Measurements from ENCODE around the gene CDC37L1. TPM values are rescaled to one million over a fixed set of nuclear protein-coding genes. Genes with fewer than 3 reads are reported as not detected.

The CDC37L1 gene
- total and polyA plus RNA-seq, 10 donors: 5.3 to 21.2 (median 12.5) TPM

DNA sequence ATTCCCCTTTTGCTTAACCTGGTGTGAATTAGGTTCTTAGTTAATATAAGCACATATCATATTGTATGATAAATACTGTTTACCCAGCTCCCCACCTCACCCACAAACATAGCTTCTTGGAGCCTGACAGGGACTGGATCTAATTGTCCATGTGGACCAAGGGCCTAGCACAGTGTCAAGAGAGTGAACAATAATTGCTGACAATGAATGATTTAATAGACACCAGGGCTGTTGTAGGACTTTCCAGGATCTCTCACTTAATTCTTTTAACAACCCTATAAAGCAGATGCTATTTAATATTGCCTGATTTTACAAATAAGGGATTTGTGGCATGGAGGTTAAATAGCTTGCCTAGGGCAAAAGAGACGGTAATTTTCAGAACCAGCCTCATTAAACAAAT, 36.8 kb downstream of the CDC37L1 start:
- Histone ChIP-seq H3K4me1 (no peaks in the 10 kb centered on the region), H3K27me3 (replicated peaks in 1 of 7) (no peaks in the 10 kb centered on the region), H3K36me3 (peaks cover 0 to 93% (median 53%) of the 10 kb centered on the region in 6 donors), H3K4me3 (no peak overlapping the region), H3K27ac (no peak overlapping the region), H3K9me3 (no peaks in the 10 kb centered on the region)
- 90 to 98% (median 97%) methylated on average over 1 of the region's 1 CpG for WGBS, 5 donors
- DNase-seq: no peak
- TF ChIP-seq, protein P1, sequence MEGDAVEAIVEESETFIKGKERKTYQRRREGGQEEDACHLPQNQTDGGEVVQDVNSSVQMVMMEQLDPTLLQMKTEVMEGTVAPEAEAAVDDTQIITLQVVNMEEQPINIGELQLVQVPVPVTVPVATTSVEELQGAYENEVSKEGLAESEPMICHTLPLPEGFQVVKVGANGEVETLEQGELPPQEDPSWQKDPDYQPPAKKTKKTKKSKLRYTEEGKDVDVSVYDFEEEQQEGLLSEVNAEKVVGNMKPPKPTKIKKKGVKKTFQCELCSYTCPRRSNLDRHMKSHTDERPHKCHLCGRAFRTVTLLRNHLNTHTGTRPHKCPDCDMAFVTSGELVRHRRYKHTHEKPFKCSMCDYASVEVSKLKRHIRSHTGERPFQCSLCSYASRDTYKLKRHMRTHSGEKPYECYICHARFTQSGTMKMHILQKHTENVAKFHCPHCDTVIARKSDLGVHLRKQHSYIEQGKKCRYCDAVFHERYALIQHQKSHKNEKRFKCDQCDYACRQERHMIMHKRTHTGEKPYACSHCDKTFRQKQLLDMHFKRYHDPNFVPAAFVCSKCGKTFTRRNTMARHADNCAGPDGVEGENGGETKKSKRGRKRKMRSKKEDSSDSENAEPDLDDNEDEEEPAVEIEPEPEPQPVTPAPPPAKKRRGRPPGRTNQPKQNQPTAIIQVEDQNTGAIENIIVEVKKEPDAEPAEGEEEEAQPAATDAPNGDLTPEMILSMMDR (IDR thresholded peaks at IDR 0.05 in 8 of 11, conservative IDR thresholded peaks at IDR 0.05 in 3 of 11): no peak
- TF ChIP-seq POLR2A (IDR thresholded peaks at IDR 0.05): no peak
- TF ChIP-seq POLR2AphosphoS5 (IDR thresholded peaks at IDR 0.05): no peak
- intact Hi-C loops (cut with DNase I; ENCODE audit: low total_unique reads): no loop called here

DNA sequence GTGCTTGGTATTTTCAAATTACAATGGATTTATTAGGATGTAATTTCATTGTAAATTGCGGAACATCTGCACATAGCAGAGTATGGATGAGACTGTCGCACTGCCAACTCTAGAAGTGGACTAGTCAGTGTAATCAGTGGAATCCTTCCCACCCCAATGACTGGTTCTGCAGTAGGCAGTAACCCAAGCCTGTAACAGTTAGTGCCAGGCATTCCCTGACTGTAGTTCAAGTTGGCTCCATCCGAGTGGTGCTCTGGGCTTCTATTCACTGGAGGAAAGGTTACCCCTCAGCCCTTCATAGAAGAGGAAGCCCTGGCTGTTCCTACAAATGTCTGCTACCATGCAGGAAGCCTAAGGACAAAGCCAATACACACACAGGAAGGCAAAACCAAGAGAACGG, 38.4 kb downstream of the CDC37L1 start:
- H3K27ac ChIP-seq: no peak overlapping the region
- TF ChIP-seq, protein P1 (IDR thresholded peaks at IDR 0.05 in 8 of 11, conservative IDR thresholded peaks at IDR 0.05 in 3 of 11): no peak
- TF ChIP-seq POLR2AphosphoS5 (IDR thresholded peaks at IDR 0.05) (no peak), POLR2A (IDR thresholded peaks at IDR 0.05) (no peak)
- H3K36me3 ChIP-seq: peaks cover 0 to 95% (median 52%) of the 10 kb centered on the region in 6 donors
- DNase-seq: no peak
- WGBS, 5 donors: 92 to 98% (median 94%) methylated on average over 4 of the region's 4 CpGs
- H3K4me1 ChIP-seq: no peaks in the 10 kb centered on the region
- H3K27me3 ChIP-seq (replicated peaks in 1 of 7): no peaks in the 10 kb centered on the region
- no peak overlapping the region for H3K4me3 ChIP-seq
- H3K9me3 ChIP-seq: no peaks in the 10 kb centered on the region
- intact Hi-C loops (cut with DNase I; ENCODE audit: low total_unique reads): no loop called here

DNA sequence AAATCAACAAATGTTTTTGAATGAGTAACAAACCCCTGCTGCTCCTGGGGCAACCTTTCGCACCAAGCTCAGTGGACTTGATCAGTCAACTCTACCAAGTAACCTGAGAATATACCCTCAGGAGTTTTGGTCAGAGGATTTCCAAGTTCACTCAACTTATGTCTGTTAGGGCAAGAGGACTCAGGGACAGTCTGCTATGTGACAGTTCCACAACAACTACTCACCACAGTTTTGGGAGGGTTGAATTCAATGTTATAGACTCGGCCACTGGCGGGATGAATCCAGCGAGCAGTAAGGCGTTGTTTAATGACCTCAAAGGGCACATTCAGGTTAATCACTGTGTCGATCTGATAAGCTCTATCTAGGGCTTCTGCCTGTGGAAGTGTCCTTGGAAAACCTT, 39.5 kb downstream of the CDC37L1 start:
- Histone ChIP-seq H3K27me3 (replicated peaks in 1 of 7) (no peaks in the 10 kb centered on the region), H3K36me3 (peaks cover 0 to 87% (median 48%) of the 10 kb centered on the region in 6 donors), H3K9me3 (no peaks in the 10 kb centered on the region), H3K4me1 (no peaks in the 10 kb centered on the region), H3K27ac (no peak overlapping the region), H3K4me3 (no peak overlapping the region)
- intact Hi-C loops (cut with DNase I; ENCODE audit: low total_unique reads): no loop called here
- WGBS, 5 donors: 89 to 96% (median 93%) methylated on average over 6 of the region's 6 CpGs
- TF ChIP-seq, protein P1 (IDR thresholded peaks at IDR 0.05 in 8 of 11, conservative IDR thresholded peaks at IDR 0.05 in 3 of 11): no peak
- TF ChIP-seq POLR2A (IDR thresholded peaks at IDR 0.05) (no peak), POLR2AphosphoS5 (IDR thresholded peaks at IDR 0.05) (no peak)
- no peak for DNase-seq

DNA sequence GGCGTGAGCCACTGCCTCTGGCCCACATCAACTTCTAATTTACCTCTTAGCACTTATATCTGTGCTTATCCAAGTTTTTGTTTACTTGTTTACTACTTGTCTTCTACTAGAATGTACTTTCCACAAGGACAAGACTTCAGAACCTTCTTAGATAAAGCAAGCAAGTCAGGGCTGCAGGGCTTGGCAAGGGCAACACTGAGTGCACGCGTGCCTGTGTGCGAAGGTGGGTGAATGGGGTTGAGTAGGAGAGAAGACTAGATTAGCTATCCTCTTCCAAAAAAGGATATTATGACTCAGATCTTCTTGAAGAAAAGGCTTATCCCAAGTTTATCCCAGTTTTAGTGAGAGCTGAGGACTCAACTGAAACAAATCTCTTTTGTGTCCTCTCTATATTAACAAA, 42.4 kb downstream of the CDC37L1 start:
- WGBS, 5 donors: 71 to 100% (median 97%) methylated on average over 4 of the region's 4 CpGs
- Histone ChIP-seq H3K27ac (no peak overlapping the region), H3K4me1 (no peaks in the 10 kb centered on the region), H3K4me3 (no peak overlapping the region), H3K36me3 (peaks cover 0 to 67% (median 34%) of the 10 kb centered on the region in 6 donors), H3K9me3 (no peaks in the 10 kb centered on the region), H3K27me3 (replicated peaks in 1 of 7) (no peaks in the 10 kb centered on the region)
- intact Hi-C loops (cut with DNase I; ENCODE audit: low total_unique reads): no loop called here
- DNase-seq: no peak
- no peak for TF ChIP-seq POLR2AphosphoS5 (IDR thresholded peaks at IDR 0.05)
- TF ChIP-seq, protein P1 (IDR thresholded peaks at IDR 0.05 in 8 of 11, conservative IDR thresholded peaks at IDR 0.05 in 3 of 11): no peak
- TF ChIP-seq POLR2A (IDR thresholded peaks at IDR 0.05): no peak

Data from spleen (tissue), 11 donors.